NCI-H187 (cell line): Measurements from ENCODE around the gene ABL1.
"Not testable (repeated sequence)": the region's sequence is repeated elsewhere in the genome, so short reads cannot be mapped to it uniquely, and the experiment has no call there.

Source experiments
- DNase-seq, 2 experiments: peaks; one replicate each; lab custom pipeline; 2025; lab: John Stamatoyannopoulos, UW

ABL1 gene

DNA sequence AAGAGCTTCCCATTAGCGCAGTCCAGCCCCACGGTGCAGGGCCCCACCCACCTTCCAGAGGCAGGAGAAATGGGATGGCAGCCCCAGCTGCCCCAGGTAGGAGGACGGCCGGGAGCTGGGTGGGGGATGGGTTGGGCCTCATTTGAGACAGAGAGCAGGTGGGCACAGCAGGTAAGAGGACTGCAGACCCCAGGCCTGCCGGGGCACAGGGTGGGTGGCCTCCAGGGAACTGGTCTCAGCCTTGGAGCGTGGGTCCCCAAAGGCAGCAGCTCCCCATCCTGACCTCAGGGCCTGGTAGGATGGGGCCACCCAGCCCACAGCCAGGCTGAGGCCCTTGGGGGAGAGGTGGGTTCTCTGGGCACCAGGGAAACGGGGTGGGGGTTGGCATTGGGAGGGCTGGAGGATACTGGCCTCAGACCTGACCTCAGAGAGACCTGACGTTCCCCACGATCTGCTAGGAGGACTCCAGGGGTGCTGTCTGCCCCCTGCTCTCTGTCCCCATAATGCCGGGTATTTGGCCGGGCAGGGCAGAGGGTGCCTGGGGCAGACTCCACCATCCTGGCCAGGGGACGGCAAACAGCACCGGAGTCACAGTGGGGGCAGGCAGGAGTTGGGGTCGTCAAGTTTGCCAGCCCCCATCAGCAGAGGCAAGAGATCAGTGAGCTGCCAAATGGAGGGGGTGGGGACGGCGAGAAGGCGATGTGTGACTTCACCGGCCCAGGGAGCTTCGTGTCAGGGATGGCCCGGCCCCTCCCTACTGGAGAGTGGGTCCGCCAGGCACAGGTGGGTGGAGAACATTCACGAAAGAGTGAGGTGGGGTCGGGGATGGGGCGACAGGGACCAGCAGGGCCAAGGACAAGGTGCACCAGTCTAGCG lies 68.4 kb downstream of the ABL1 start:
- no peak for DNase-seq

DNA sequence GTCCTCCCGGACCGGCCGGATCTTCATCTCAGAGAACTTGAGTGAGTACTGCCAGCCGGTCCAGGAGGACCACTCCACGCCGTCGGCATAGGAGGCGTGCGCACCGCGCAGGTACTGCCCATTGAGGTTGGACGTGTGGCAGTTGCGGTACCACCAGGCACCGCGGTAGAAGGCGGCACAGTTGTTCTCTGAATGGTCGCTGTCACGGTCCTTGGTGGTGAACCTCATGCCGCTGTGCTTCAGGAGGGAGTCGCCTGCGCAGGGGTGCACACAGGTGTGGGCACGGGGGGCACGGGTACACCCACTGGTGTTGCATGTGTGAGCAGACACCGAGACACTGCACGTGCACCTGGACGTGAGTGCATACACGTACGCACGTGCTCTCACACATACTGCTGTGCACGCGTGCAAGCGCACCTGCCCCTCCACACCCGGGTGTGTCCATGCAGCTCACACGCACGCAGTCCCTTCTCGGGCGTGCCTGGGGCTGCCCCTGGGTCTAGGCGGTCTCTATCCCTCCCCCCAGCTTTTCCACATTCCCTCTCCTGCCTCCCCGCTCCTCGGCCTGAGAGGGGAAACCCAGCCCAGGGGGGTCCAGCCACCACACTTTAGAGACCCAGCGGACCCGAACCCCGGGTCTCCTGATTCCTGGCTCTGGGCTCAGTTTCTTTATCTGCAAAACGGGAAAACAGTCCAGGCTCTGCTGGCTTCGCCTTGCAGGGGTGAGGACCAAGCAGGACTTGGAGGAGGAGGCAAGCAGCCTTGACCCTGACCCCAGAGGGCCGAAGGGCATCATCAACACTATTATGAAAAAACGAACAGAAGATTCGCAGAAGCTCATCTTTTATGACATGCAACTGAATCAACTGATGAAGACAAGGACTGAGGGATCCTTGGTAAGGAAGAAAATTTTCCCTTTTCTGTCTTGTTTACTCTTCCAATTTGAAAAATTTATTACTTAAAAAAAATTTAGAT lies 69.3 kb downstream of the ABL1 start:
- no peak for DNase-seq

DNA sequence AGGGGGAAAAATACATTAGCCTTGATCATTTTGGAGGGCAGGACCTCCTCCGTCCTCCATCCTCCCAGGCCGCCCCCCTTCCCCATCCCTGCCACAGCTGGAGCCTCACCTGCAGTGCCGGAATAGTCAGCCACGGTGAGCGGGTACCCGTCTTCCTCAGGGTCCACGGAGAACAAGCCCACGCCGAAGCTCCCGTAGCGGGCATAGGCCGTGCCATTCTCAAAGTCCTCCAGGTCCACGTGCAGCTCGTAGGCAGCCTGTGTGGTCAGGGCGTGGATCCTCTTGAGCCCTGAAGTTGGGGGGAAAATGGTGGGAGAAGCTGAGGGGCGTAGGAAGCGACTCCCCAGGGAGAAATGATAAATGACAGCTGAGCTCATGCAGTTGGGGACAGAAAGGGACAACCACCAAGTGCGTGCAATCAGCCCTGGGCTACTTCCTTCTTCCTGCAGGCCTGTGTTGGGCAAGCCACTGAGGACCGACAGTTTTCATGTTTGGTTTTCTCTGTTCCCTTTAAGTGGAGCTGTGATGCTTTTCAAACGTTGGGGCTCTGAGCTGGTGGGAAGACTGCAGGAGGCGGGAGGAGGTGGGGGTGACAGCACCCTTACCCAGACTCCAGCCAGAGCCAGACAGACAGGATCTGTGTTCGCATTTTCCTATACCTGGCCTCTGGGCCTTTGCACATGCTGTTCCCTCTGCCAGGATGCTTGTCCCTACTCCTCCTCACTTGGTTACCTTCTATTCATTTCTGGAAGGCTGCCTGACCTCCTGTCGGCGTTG lies 70.3 kb downstream of the ABL1 start:
- DNase-seq: no peak

DNA sequence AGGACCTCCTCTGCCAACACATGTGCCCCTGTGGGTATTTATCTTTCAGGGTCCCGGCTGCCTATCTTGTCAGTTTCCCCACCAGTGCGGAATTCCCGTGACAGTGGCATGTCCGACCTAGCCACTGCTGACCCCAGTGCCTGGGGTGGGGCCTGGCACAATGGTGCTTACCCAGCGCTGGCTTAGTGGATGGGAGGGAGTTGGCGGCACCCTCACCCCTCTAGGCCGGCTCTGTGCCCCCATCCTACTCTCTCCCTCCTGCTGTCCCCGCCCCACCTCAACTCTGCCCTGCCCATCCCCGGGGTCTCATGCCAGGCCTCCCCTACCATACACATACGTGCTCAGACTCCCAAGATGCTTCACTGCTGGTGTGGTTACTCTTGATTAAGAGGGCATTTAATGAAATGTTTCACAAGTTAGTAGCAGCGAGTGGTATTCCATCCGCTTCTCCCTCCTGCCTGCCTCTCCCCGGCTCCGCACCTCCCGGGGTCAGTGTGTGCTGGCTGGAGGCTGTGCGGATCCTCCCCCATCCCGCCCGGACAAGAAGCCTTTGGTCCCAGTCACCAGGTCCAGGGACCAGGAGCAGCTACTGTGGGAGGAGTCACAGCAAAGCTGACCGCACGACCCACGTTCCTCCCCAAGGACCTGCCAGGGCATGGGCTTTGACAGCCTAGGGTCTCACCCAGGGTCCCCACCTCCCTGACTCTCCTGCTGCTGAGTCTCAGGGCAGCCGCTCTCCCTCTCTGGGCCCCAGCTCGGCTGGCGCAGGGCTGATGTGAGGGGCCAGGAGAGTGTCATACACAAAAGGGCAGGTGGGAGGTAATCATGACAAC lies 71.1 kb downstream of the ABL1 start:
- no peak for DNase-seq

DNA sequence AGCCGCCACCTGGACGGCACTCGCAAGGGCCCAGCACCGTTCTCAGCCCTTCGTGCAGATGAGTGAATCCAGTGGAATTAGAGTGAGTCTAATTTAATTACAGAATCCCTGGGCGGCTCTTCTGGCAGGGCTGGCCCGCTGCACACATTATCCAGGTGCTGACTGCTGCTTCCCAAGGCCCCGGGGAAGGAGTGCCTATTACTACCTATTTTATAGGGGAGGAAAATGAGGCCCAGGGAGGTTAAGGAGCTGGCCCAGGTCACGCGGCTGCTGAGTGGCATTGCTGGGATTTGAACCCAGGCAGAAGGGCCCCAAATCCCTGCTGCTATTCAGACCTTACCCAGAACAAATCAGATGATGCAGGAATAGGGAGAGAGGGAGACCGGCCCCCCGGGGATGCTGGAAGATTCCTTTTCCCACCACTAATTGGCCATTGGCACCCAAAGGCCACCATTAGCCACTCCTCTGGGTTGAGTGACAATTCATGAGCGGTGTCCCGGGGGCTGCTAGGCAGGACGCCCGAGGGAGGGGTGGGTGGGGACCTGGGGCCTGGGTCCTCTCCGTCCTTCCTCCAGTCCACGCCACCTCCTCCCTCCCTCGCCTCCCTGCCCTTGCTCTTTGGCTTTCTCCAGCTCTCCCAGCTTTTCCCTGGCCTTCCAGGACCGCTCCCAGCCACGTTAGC lies 71.8 kb downstream of the ABL1 start:
- no peak for DNase-seq

DNA sequence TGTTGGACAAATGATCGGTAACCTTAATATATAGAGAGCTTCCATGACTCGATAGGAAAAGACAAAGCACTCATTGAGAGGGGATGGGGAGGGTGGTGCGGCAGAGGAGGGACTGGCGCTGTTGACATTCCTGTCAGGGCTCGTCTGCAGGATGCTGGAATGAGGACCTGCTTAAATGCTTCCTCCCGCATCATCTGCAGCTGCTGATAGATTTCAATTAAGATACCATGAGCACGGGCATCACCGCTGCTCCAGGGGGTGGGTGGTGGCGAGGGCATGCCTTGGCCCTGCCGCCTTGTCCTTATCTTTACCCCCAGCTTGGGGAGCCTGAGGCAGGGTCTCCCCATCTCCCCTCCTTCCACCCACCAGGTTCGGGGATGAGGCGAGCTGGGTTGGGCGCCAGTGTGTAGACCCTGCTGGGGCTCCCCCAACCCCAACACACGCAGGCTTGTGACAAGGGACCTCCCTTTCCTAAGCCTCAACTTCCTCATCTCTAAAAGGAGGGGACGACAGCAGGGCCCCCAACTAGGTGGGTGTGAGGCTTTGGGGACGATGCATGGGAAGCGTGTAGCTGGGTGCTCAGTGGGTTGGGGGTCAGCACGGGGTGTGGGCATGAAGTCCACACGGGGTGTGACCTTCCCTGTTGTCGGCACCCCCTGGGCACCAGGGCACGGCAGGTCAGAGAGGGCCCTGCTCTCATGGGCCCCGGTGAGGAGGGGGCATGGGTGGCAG lies 73.3 kb downstream of the ABL1 start:
- no peak for DNase-seq

DNA sequence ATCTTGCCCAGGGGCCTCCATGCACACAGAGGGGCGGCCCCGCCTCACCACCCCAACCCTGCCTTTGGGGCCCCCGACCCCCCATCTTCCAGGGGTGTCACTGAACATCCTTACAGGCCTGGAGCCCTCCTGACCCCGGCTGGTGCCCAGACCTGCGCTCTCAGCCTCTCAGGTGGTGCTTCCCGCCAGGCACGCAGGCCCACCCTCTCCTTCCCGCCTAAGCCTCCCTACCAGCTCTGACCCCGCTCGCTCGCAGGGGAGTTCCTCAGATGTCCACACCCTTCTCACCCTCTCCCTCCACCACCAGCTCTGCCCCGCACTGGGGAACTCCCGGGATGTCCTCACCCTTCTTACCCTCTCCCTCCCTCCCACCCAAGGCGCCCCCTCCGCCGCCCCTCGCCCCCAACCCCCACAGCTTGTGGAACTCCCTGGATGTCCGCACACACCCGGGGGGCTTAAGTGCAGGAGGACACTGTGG lies 73.9 kb downstream of the ABL1 start:
- no peak for DNase-seq

DNA sequence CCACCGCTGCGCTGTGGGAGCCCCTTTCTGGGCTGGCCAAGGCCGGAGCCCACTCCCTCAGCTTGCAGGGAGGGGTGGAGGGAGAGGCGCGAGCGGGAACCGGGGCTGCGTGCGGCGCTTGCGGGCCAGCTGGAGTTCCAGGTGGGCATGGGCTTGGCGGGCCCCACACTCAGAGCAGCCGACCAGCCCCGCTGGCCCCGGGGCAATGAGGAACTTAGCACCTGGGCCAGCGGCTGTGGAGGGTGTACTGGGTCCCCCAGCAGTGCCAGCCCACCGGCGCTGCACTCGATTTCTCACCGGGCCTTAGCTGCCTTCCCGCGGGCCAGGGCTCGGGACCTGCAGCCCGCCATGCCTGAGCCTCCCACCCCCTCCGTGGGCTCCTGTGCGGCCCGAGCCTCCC lies 75.0 kb downstream of the ABL1 start:
- DNase-seq: not testable (repeated sequence)

DNA sequence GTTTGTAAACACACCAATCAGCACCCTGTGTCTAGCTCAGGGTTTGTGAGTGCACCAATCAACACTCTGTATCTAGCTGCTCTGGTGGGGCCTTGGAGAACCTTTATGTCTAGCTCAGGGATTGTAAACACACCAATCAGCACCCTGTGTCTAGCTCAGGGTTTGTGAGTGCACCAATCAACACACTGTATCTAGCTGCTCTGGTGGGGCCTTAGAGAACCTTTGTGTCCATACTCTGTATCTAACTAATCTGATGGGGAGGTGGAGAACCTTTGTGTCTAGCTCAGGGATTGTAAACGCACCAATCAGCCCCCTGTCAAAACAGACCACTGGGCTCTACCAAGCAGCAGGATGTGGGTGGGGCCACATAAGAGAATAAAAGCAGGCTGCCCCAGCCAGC lies 75.6 kb downstream of the ABL1 start:
- not testable (repeated sequence) for DNase-seq

DNA sequence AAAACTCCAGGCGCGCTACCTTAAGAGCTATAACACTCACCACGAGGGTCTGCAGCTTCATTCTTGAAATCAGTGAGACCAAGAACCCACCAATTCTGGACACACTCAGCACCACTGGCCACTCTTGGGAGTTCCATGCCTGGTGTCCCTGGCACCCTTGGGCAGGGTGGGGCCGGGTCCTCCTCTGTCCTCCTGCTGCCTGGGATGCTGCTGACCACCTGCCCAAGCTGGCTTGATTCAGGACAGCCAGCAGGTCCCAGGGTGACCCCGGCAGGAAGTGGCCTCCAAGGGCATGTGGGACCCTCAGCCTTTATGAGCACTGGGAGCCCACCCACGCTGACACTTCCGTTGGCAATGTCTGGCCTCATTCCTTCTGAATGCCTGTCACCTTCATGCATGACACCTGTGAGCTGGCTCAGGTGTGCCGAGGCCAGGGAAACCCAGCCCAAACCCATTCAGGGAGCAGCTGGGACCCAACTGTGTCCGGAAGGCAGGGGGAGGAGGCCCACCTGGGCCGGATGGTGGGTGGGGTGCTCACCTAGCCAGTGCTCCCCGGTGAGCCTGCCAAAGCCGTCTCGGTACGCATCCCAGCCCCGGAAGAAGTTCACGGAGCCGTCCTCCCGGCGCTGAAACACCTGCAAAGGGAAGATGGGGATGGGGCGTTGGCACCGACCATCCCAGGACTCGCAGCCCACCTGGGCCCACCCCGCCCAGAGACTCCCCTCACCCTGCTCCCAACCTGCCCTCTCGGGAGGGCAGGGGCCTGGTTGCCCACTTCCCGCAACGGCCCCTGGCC lies 76.4 kb downstream of the ABL1 start:
- no peak for DNase-seq

DNA sequence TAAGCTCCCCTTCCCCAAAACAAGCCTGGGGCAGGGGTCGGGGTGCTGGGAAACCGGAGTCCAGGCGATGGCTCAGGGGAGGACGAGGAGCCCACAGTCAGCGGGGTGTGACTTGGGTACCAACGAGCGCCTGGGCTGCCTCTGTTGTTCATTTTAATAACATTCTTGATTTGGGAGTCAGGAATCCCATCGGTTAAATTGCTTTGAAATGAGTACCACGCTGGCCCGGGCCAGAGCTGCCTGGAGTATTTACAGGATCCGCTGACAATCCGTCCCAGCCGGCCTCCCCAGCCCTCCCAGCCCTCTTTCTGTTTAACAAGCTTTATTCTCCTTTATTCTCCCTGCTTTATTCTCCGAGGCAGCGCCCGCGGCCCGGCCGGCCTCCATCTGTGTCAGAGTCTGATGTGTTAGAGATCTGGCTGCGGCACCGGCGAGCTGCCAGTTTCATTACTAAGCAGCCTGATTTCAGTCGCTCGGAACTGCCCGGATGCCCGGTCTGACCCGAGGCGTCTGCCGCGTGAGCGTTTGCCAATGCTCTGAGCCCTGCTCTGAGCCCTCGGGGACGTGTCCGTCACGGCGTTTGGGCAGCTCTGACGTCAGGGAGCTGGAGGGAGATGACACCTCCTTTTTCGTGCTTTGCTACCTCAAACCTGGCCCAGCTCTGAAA lies 78.0 kb downstream of the ABL1 start:
- no peak for DNase-seq

DNA sequence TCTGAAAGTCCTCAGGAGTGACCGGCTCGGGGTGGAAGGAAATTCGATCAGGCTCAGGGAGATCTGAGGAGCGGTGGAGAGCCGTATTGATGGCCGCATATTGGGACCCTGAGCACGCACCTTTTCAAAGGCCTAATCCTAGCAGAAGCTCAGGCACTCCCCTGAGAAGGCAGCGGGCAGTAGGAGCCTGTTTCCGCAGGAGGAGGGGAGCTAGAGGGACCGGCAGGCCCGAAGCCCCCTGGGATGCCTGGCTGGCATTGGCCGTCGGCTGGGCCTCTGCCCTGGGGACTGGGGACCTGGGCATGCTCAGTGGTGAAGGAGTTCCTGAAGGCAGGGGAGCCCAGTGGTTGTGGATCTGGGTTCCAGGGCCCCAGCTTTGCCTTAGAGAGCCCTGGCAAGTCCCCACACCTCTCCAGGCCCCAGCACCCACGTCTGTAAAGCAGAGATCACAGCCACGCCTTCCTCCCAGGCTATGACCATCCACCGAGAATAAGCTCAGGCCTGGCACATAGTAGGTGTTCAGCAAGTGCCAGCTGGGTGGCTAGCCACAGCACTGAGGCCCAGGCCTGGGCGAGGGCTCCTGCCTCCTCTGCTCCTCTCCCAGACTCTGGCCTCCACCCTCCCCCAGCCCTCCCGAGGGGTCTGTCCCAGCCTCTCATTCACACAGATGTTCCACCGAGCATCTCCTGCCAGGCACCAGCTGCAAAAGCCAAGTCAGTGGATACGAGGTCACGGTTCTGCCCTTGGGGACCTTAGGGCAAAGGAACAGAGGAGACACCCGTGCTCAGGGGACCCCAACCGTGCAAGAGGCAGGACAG lies 78.8 kb downstream of the ABL1 start:
- no peak for DNase-seq

DNA sequence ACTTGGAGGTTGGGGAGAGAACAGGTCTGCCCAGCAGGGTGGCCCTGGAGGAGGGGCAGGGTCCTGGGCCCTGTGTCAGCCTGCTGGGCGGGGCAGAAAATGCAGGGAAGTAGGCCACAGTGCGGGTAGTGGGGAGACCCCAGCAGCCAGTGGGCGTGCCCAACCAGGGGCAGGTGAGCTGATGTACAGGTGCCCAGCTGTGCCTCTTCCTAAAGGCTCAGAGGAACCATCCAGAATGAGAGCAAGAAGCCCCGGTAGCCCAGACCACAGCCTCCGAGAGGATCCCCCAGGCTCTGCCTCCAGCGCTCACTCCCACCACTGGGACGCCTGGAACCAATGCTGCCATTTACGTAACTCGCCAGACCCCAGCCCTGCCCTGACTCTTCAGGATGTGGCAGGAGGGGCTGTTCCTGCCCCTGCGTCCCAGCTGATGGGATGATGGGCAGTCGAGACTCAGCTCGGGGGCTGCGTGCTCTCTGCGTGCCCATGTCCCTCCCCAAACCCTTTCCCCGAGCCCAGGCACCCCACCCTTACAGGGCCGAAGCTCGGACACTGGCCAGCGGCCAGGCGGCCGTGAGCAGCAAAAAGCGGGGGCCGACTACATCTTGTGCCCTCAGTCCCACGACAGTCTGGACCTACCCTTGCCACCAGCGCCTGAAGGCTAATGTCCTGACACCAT lies 79.5 kb downstream of the ABL1 start:
- DNase-seq: no peak

DNA sequence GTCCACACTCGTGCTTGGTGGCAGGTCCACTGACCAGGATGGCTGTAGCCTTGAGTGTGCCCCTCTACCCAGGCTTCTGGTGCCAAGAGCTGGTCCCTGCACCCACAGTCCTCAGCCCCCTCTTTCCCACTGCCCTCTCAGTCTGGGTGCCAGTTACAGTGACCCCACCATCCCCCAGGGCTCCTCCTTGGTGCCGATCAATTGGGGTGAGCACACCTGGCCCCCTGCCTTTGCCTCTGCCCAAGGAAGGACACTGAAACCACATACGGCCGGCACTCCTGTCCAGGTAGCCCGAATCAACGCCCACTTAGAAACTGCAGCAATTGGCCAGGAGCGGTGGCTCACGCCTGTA lies 80.0 kb downstream of the ABL1 start:
- no peak for DNase-seq

DNA sequence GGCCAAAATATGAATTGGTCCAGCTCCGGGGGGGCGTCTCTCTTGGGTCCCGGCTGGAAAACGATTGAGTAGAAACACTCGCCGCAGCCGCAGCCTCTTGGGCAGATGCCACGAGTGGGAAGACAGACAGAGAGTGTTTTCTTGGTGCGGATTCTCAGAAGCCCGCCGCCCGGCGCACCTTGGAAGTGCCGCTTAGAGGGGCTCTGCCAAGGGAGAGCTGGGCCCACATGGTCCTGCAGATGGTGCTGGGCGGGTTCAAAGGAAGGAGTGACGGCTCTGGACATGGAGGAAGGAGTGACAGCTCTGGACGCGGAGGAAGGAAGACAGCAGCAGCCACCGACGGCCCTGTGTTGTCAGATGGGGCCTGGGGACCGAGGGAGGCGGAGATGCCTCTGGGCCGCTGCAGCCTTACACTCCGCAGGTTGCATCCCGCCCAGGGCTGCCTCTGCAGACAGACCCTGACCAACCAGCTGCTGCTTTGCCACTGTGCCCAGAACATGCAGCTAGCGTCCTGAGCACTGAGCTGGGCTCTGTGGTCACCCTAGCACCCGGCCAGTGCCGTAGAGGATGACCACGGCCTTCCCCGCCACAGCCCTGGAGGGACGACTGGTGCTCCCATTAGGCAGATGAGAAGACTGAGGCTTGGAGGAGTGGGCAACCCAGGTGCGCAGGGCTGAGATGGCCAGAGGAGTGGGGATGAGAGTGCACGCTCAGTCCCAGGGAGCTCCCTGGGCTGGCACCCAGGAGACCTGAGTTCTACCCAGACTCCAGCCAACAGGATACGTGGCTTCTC lies 82.3 kb downstream of the ABL1 start:
- no peak for DNase-seq
